Loucy (cell line): ENCODE results near the gene CPT1B.
"Not testable (repeated sequence)": the region's sequence is repeated elsewhere in the genome, so short reads cannot be mapped to it uniquely, and the experiment has no call there.

Experiments used
- H2AFZ ChIP-seq: fragments of 200-600 bp; sonication (generic); 2 replicates; pipeline ENCODE4 v1.6.0; 2016; ENCODE audit warnings: antibody characterized with exemption, mild to moderate bottlenecking, low read length, moderate library complexity
- H3F3A ChIP-seq: fragments of 200-600 bp; 2 replicates; pipeline ENCODE4 v1.6.0; 2016; ENCODE audit warnings: antibody characterized with exemption, low read depth, mild to moderate bottlenecking
- H3K27me3 ChIP-seq: fragments of 200-600 bp; sonication (generic); 2 replicates; pipeline ENCODE4 v1.6.1; 2014; ENCODE audit warnings: low read length, mild to moderate bottlenecking; ENCODE audit not compliant: insufficient read depth, poor library complexity, severe bottlenecking
- H3K36me3 ChIP-seq: fragments of 200-600 bp; sonication (generic); 2 replicates; pipeline ENCODE4 v1.6.1; 2016; ENCODE audit warnings: low read length; ENCODE audit not compliant: insufficient read depth
- H3K4me1 ChIP-seq: fragments of 200-600 bp; sonication (generic); 2 replicates; pipeline ENCODE4 v1.5.1; 2014; ENCODE audit warnings: low read length, mild to moderate bottlenecking; ENCODE audit not compliant: insufficient read depth, poor library complexity, severe bottlenecking
- H3K4me2 ChIP-seq: fragments of 200-600 bp; sonication (generic); 2 replicates; pipeline ENCODE4 v1.6.0; 2014; ENCODE audit warnings: antibody characterized with exemption, low read length, low read depth, mild to moderate bottlenecking; ENCODE audit not compliant: poor library complexity, severe bottlenecking
- H3K4me3 ChIP-seq: fragments of 200-600 bp; sonication (generic); 2 replicates; pipeline ENCODE4 v1.5.1; 2014; ENCODE audit warnings: low read length, mild to moderate bottlenecking, mixed read lengths; ENCODE audit not compliant: poor library complexity, severe bottlenecking
- H3K79me2 ChIP-seq: fragments of 200-600 bp; sonication (generic); 2 replicates; pipeline ENCODE4 v1.6.1; 2014; ENCODE audit warnings: low read length; ENCODE audit not compliant: insufficient read depth
- H3K9ac ChIP-seq: fragments of 200-600 bp; sonication (generic); 2 replicates; pipeline ENCODE4 v1.6.0; 2014; ENCODE audit warnings: mild to moderate bottlenecking, low read depth, low read length, moderate library complexity; ENCODE audit not compliant: poor library complexity, severe bottlenecking
- H3K9me2 ChIP-seq: fragments of 200-600 bp; sonication (generic); replicated peaks from 2 replicates; pipeline ENCODE4 v1.6.1; 2016; ENCODE audit warnings: low read depth, low read length, mixed read lengths
- H3K9me3 ChIP-seq: fragments of 200-600 bp; sonication (generic); 2 replicates; pipeline ENCODE4 v1.6.1; 2014; ENCODE audit warnings: mild to moderate bottlenecking, antibody characterized with exemption, low read length, low read depth; ENCODE audit not compliant: insufficient read depth
- H4K20me1 ChIP-seq: fragments of 200-600 bp; sonication (generic); 2 replicates; pipeline ENCODE4 v1.6.0; 2014; ENCODE audit warnings: antibody characterized with exemption, low read length, mild to moderate bottlenecking; ENCODE audit not compliant: insufficient read depth, poor library complexity, severe bottlenecking
- CTCF ChIP-seq: fragments of 200-600 bp; sonication (generic); conservative IDR thresholded peaks from 2 replicates; pipeline ENCODE4 v1.5.1; 2014; ENCODE audit warnings: mild to moderate bottlenecking, antibody characterized with exemption, low read length
- EZH2phosphoT487 ChIP-seq: fragments of 200-600 bp; IDR thresholded peaks from 2 replicates; pipeline ENCODE4 v1.6.1; 2018; ENCODE audit warnings: antibody characterized with exemption, mild to moderate bottlenecking, moderate library complexity, borderline replicate concordance

Gene CPT1B

DNA sequence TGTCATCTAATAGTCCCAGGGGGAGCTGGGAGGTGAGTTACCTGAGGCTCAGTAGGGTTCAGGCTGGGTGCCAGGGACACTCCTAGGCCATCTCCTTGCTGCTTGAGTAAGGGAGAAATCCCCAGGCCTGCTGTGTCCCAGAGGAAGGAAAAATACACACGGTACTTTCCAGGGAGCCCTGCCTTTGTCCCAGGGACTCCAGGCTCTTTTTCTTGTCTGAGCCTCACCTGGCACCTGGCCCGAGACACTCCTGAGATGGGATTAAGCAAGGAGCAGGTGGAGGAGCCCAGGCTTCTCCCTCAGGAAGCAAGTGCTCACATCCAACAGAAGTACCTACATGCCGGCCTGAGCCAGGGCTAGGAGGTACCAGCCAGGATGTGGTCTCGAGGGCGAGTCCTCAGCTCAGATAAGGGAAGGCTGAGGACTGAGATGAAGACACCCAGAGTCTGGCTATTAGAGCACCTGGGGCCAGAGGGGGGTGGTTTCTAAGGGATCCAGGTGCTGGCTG lies 33.4 kb downstream of the CPT1B start:
- H3K27me3 ChIP-seq: no peaks in the 10 kb centered on the region
- H2AFZ ChIP-seq: no peak overlapping the region
- H3K4me1 ChIP-seq: peaks cover 31% of the 10 kb centered on the region
- TF ChIP-seq CTCF (no peak), EZH2phosphoT487 (no peak)
- no peaks in the 10 kb centered on the region for H3K9me3 ChIP-seq
- H3K9me2 ChIP-seq: no peaks in the 10 kb centered on the region
- H3F3A ChIP-seq: no peaks in the 10 kb centered on the region
- no peaks in the 10 kb centered on the region for H4K20me1 ChIP-seq
- H3K4me3 ChIP-seq: peak overlapping the region; percentile 49
- H3K4me2 ChIP-seq: peak overlapping the region; percentile 75
- H3K9ac ChIP-seq: peak overlapping the region; percentile 46
- peaks cover 6% of the 10 kb centered on the region; the same call in 1 of the 2 replicates for H3K79me2 ChIP-seq
- no peaks in the 10 kb centered on the region for H3K36me3 ChIP-seq

DNA sequence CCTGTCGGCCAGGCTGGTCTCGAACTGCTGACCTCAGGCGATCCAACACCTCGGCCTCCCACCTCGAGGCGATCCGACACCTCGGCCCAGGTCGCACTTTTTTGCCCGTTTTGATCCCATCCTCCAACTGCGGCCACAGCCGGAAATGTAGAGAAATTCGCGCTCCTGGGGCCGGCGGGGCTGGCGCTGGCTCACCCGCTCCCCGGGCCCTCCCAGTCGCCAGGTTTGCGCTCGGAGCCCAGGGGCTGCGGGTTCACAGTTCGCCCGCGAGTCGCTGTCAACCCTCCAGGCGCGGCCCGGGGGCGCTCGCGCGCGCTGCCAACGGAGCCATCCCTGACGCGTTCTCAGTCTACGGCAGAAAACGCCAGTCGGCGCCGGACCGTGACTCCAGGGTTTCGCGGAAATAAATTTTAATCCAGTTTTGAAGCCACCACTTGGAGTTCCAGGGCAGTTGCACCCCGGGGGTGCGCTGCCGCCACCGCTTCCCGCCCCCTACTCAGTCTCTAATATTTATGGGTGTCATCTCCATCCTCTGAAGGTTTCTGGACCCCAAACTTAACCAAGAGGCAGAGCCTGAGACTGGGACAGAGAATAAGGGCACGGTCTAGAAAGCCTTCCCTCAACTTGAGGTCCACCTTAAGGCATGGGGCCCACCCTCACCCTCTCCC lies 34.0 kb downstream of the CPT1B start:
- Histone ChIP-seq H3K9me3 (no peaks in the 10 kb centered on the region), H3K9ac (no peak overlapping the region), H3K9me2 (no peaks in the 10 kb centered on the region), H3K4me3 (peak overlapping the region; percentile 49), H3K36me3 (no peaks in the 10 kb centered on the region), H4K20me1 (no peaks in the 10 kb centered on the region), H3K79me2 (peaks cover under 1% of the 10 kb centered on the region; the same call in 1 of the 2 replicates), H3K4me1 (peaks cover 28% of the 10 kb centered on the region), H3K4me2 (peak overlapping the region; percentile 75), H3F3A (no peaks in the 10 kb centered on the region), H2AFZ (no peak overlapping the region), H3K27me3 (no peaks in the 10 kb centered on the region)
- TF ChIP-seq CTCF: 0 out of 2 replicates have a peak, but pooled peaks have one; percentile 11
- TF ChIP-seq EZH2phosphoT487: no peak

DNA sequence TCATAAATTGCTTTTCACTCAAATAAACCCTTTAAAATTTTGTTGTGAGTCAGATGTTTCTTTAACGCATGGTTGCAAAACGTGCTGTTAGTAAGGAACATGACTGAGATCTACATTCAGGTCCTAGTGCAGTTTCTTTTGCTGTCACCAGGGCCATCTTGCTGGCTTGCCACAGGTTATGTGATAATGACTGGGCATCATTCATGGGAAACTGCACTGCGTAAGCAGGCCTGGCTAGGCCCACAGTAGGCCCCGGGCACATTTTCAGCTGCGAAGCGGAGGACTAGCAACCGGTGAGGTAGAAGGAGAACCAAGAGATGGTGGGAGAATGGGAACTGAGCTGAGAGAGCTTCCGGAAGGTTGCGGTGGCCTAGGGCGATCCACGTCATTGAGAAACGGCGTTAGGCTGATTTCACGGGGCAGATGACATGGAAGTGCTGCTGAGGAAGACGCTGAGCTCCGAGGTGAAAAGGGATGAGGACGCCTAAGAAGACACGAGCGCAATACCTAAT lies 35.8 kb downstream of the CPT1B start:
- Histone ChIP-seq H2AFZ (no peak overlapping the region), H3K79me2 (no peaks in the 10 kb centered on the region), H3K4me1 (peaks cover 19% of the 10 kb centered on the region), H3K9me2 (no peaks in the 10 kb centered on the region), H4K20me1 (no peaks in the 10 kb centered on the region), H3K4me3 (no peak overlapping the region), H3K4me2 (no peak overlapping the region), H3F3A (no peaks in the 10 kb centered on the region), H3K9ac (no peak overlapping the region), H3K27me3 (no peaks in the 10 kb centered on the region), H3K36me3 (no peaks in the 10 kb centered on the region), H3K9me3 (no peaks in the 10 kb centered on the region)
- no peak for TF ChIP-seq CTCF
- no peak for TF ChIP-seq EZH2phosphoT487

DNA sequence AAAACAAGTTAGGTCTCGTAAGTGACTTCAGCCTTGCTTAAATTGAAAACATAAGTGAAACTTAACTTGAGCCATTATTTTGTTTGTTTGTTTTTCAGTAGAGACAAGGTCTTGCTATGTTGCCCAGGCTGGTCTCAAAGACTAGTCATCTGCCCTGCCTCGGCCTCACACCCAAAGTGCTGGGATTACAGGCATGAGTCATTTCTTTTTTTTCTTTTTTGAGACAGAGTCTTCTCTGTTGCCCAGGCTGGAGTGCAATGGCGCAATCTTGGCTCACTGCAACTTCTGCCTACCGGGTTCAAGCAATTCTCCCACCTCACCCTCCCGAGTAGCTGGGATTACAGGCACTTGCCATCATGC lies 36.6 kb downstream of the CPT1B start:
- not testable (repeated sequence) for H4K20me1 ChIP-seq, H3K9me3 ChIP-seq, H3K9me2 ChIP-seq, H3K4me3 ChIP-seq, H3K9ac ChIP-seq, H3K79me2 ChIP-seq, H2AFZ ChIP-seq, H3K4me2 ChIP-seq, H3K36me3 ChIP-seq, H3F3A ChIP-seq, H3K27me3 ChIP-seq
- H3K4me1 ChIP-seq: peaks cover 19% of the 10 kb centered on the region
